Measurements from ENCODE around the gene PFKL. TPM values are rescaled to one million over a fixed set of nuclear protein-coding genes. Genes with fewer than 3 reads are reported as not detected.

The PFKL gene
- total RNA-seq (10 to 100 TPM; 40.0 to 67.9 (median 48.5) TPM), polyA plus RNA-seq (100 to 1,000 TPM in 1 of 2 donors, 10 to 100 TPM in 1; 89.0 to 120 TPM)

DNA sequence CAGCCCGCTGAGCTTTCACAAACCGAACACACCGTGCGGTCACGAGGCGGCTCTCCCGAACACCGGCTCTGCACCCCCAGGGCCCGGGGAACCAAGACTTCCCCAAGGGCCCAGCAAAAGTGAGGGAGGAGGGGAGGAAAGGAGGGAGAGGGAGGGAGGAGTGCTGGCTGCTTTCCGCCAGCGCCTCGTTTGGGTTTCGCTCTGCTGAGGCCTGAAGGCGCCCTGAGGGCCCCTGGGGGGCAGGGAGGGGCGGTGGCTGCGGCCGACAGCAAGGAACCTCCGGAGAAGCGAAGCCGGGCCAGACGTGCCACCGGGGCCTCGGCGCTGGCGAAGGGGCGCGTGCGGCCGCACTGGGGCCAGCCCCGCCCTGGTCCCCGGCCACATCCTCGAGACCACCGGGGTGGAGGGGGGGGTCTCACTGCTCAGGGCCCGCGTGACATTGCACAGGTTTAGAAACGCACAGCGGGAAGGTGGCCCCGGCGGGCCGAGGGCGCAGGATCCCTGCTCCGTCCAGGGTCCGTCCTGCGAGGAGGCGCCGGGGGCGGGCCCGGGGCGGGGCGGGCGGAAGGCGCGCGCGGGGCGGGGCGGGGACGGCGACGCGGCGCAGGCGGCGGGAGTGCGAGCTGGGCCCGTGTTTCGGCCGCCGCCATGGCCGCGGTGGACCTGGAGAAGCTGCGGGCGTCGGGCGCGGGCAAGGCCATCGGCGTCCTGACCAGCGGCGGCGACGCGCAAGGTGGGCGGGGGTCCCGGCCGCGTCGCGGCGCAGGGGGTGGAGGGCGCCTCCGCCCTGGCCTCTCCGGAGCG is at the start of gene PFKL:
Gene PFKL (plus strand): TSS at position 596 of the 804 bp plus-strand sequence. CDS start 53 bp downstream, at position 649.
- peaks cover 4 to 36% (median 5%) of the 10 kb centered on the region in 3 donors for H3K4me1 ChIP-seq
- FAIRE-seq (no peak), ATAC-seq (peak; percentile 65 to 78 (median 70))

DNA sequence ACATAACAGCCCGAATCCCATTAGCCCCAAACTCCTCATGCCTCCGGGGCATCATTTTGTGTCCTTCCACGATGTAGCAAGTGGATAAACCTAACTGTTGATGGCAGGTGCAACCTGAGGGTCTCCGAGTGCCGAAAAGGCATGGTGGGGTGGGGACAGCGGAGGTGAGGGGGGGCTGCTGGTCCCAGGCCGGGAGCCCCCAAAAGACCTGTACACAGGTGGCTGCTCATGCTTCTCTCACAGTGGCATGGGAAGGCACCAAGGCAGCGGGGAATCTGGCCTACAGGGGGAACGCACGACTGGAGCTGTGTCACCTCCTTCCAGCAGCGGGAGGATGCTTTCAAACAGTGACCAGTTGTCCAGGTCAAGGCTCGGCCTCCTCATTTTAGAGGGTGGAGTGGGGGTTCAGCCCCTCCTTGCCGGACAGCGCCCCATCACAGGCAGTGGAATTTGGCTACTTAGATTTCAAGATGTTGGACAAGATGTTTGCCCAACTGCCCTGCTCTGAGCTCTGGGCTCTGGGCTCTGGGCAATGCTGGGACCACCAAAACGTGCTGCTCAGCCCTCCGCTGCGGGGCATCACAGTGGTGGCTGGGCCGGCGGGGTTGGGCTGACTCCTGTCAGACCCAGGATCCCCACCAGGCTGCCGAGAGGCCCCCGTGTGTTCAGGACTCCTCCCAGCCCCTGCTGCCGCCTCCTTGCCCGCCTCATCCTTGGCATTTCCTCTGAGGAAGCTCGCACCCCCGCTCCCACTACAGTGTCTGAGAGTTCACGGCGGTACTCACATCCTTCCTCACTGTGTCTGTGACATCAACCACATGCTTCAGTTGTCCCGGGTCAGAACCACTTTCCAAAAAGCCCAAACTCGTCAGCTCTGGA is 45.8 kb upstream of the PFKL start:
- no peaks in the 10 kb centered on the region for H3K36me3 ChIP-seq
- TF ChIP-seq, protein P1, sequence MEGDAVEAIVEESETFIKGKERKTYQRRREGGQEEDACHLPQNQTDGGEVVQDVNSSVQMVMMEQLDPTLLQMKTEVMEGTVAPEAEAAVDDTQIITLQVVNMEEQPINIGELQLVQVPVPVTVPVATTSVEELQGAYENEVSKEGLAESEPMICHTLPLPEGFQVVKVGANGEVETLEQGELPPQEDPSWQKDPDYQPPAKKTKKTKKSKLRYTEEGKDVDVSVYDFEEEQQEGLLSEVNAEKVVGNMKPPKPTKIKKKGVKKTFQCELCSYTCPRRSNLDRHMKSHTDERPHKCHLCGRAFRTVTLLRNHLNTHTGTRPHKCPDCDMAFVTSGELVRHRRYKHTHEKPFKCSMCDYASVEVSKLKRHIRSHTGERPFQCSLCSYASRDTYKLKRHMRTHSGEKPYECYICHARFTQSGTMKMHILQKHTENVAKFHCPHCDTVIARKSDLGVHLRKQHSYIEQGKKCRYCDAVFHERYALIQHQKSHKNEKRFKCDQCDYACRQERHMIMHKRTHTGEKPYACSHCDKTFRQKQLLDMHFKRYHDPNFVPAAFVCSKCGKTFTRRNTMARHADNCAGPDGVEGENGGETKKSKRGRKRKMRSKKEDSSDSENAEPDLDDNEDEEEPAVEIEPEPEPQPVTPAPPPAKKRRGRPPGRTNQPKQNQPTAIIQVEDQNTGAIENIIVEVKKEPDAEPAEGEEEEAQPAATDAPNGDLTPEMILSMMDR (IDR thresholded peaks at IDR 0.05), result no peak
- H3K9me3 ChIP-seq, result no peaks in the 10 kb centered on the region
- intact Hi-C loops (cut with DNase I), result no loop called here
- DNase-seq, result peak in 2 of 6 donors; percentile 39 to 45
- 59 to 73% methylated on average over 29 of the region's 29 CpGs for WGBS, 2 donors
- H3K4me3 ChIP-seq, result no peak overlapping the region
- ATAC-seq, result no peak
- no peak overlapping the region for H3K27ac ChIP-seq
- no peaks in the 10 kb centered on the region for H3K4me1 ChIP-seq
- FAIRE-seq, result no peak
- no peaks in the 10 kb centered on the region for H3K27me3 ChIP-seq

More for the DNA sequence above, at the start of gene PFKL:
- Histone ChIP-seq H3K27me3 (no peaks in the 10 kb centered on the region), H3K27ac (peak within 1 kb of the TSS; percentile 62 to 85 (median 79)), H3K4me3 (peak within 1 kb of the TSS; percentile 58 to 77 (median 66)), H3K9me3 (no peaks in the 10 kb centered on the region), H3K36me3 (no peaks in the 10 kb centered on the region)
- peak; percentile 66 to 91 (median 74) for DNase-seq
- WGBS, 2 donors, result 1% methylated on average over 26 to 94 of the region's 94 CpGs
- intact Hi-C loops (cut with DNase I), result no loop called here
- TF ChIP-seq, protein P1 (IDR thresholded peaks at IDR 0.05), result no peak

DNA sequence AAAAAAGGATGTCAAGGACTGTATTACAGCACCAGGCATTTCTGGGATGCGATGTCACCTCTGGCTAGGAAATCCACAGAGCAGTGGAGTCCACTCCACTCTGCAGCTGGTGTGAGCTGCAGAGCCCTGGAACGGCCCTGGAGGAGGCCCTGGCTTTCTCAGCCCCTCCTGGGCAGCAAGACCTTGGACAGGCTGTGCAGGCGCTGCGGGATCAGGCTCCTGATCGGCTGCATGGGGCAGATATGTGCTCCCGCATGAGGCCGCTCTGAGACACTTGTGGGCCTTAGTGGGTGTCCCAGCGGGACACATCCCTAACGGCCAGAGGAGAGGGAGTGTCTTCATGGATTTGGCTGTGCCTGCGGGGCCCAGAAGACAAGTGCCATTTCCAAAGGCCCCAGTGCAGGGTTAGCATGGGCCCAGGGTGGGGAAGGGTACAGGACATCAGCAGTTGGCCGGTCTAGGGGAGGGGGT is 44.3 kb upstream of the PFKL start:
- FAIRE-seq (no peak), DNase-seq (peak in 2 of 6 donors; percentile 28 to 31), ATAC-seq (no peak)
- Histone ChIP-seq H3K4me3 (no peak overlapping the region), H3K4me1 (no peaks in the 10 kb centered on the region), H3K27ac (no peak overlapping the region), H3K9me3 (no peaks in the 10 kb centered on the region), H3K27me3 (no peaks in the 10 kb centered on the region), H3K36me3 (no peaks in the 10 kb centered on the region)
- WGBS, 2 donors, result 67 to 73% methylated on average over 11 of the region's 11 CpGs
- TF ChIP-seq, protein P1 (IDR thresholded peaks at IDR 0.05), result no peak
- intact Hi-C loops (cut with DNase I), result no loop called here

DNA sequence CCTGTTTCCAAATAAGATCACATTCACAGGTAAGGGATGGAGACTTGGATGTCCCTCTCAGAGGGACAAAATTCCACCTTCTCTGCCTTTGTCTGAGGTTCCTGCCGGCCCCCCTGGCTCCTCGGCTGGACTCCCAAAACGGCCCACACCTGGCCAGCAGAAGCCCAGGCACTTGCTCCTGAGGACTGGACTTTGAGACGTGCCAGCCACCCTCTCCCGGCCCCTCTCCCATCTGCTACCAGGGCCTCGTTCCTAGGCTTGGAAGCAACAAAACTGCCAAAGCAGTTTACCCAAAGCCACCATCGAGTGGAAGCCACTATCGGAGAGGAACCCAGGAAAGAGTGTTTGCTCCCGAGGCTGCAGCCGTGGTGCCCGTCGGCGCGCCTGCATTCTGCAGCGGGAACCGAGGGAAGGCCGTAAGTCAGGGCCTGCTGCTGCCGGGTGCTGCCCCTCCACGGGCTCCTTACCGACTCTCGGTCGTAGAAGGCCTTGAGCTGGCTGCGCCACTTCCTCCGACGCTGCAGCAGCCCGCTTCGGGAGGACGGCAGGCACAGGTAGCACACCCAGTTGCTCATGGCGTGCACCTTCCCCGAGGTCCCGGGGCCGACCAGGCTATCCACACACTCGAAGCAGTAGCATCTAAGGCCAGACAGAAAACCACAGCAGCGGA is 41.7 kb upstream of the PFKL start:
- WGBS, 2 donors, result 66 to 71% methylated on average over 34 of the region's 34 CpGs
- no peak for FAIRE-seq

More for the DNA sequence above, 41.7 kb upstream of the PFKL start:
- intact Hi-C loops (cut with DNase I), result no loop called here
- H3K27me3 ChIP-seq, result no peaks in the 10 kb centered on the region
- H3K36me3 ChIP-seq, result no peaks in the 10 kb centered on the region
- TF ChIP-seq, protein P1 (IDR thresholded peaks at IDR 0.05), result no peak
- DNase-seq (peak in 1 of 6 donors; percentile 36), ATAC-seq (no peak)
- H3K4me1 ChIP-seq, result no peaks in the 10 kb centered on the region
- no peak overlapping the region for H3K4me3 ChIP-seq
- H3K27ac ChIP-seq, result no peak overlapping the region
- H3K9me3 ChIP-seq, result no peaks in the 10 kb centered on the region
